Measurements from ENCODE around the gene ATP1A2. TPM values are rescaled to one million over a fixed set of nuclear protein-coding genes. Genes with fewer than 3 reads are reported as not detected.
A peak's percentile ranks its signal among the peaks of the same experiment; 100 is the strongest.
"Not testable (repeated sequence)": the region's sequence is repeated elsewhere in the genome, so short reads cannot be mapped to it uniquely, and the experiment has no call there.

ATP1A2 gene
- total RNA-seq, 1 donor from 2014 or later = 147 TPM

- DNase-seq (ENCODE audit: low spot score) = no peak
- intact Hi-C loops (cut with DNase I) = no loop called here
These were observed 1.7 kb downstream of the ATP1A2 start for GRCh38 chr1:160117300-160117699.

- intact Hi-C loops (cut with DNase I) = no loop called here
- no peak for DNase-seq (ENCODE audit: low spot score)
These were observed 2.2 kb downstream of the ATP1A2 start for GRCh38 chr1:160117709-160118183.

- intact Hi-C loops (cut with DNase I) = no loop called here
- no peak for DNase-seq (ENCODE audit: low spot score)
These were observed 3.4 kb downstream of the ATP1A2 start for GRCh38 chr1:160118928-160119327.

GRCh38 chr1:160120797-160121196 lies 5.2 kb downstream of the ATP1A2 start:
- no peak for DNase-seq (ENCODE audit: low spot score)
- intact Hi-C loops (cut with DNase I) = no loop called here

GRCh38 chr1:160121388-160121787 lies 5.8 kb downstream of the ATP1A2 start:
- intact Hi-C loops (cut with DNase I) = no loop called here
- no peak for DNase-seq (ENCODE audit: low spot score)

GRCh38 chr1:160122978-160123495 lies 7.5 kb downstream of the ATP1A2 start:
- no peak for DNase-seq (ENCODE audit: low spot score)
- intact Hi-C loops (cut with DNase I) = no loop called here

GRCh38 chr1:160123726-160124125 lies 8.2 kb downstream of the ATP1A2 start:
- intact Hi-C loops (cut with DNase I) = no loop called here

GRCh38 chr1:160124705-160125478 lies 9.3 kb downstream of the ATP1A2 start:
- intact Hi-C loops (cut with DNase I) = no loop called here
- DNase-seq (ENCODE audit: low spot score) = peak; percentile 69

More at GRCh38 chr1:160123726-160124125, 8.2 kb downstream of the ATP1A2 start:
- DNase-seq (ENCODE audit: low spot score) = no peak

GRCh38 chr1:160125746-160126145 lies 10.2 kb downstream of the ATP1A2 start:
- intact Hi-C loops (cut with DNase I) = no loop called here
- peak; percentile 33 for DNase-seq (ENCODE audit: low spot score)

GRCh38 chr1:160126342-160126741 lies 10.8 kb downstream of the ATP1A2 start:
- intact Hi-C loops (cut with DNase I) = not testable (repeated sequence)
- peak; percentile 26 for DNase-seq (ENCODE audit: low spot score)

- DNase-seq (ENCODE audit: low spot score) = peak; percentile 76
- intact Hi-C loops (cut with DNase I) = no loop called here
These were observed 11.8 kb downstream of the ATP1A2 start for GRCh38 chr1:160127381-160127780.

- intact Hi-C loops (cut with DNase I) = no loop called here
- peak; percentile 70 for DNase-seq (ENCODE audit: low spot score)
These were observed 12.4 kb downstream of the ATP1A2 start for GRCh38 chr1:160127865-160128523.

GRCh38 chr1:160128636-160129035 lies 13.1 kb downstream of the ATP1A2 start:
- intact Hi-C loops (cut with DNase I) = no loop called here
- DNase-seq (ENCODE audit: low spot score) = peak; percentile 65

GRCh38 chr1:160129046-160129445 lies 13.5 kb downstream of the ATP1A2 start:
- peak; percentile 67 for DNase-seq (ENCODE audit: low spot score)
- intact Hi-C loops (cut with DNase I) = no loop called here

- peak; percentile 29 for DNase-seq (ENCODE audit: low spot score)
- intact Hi-C loops (cut with DNase I) = no loop called here
These were observed 14.0 kb downstream of the ATP1A2 start for GRCh38 chr1:160129558-160129957.

GRCh38 chr1:160129966-160130365 lies 14.4 kb downstream of the ATP1A2 start:
- intact Hi-C loops (cut with DNase I) = no loop called here
- DNase-seq (ENCODE audit: low spot score) = peak; percentile 68

- intact Hi-C loops (cut with DNase I) = no loop called here
- DNase-seq (ENCODE audit: low spot score) = peak; percentile 74
These were observed 14.9 kb downstream of the ATP1A2 start for GRCh38 chr1:160130486-160130885.

- no peak for DNase-seq (ENCODE audit: low spot score)
- intact Hi-C loops (cut with DNase I) = no loop called here
These were observed 15.4 kb downstream of the ATP1A2 start for GRCh38 chr1:160130939-160131338.

- peak; percentile 77 for DNase-seq (ENCODE audit: low spot score)
- intact Hi-C loops (cut with DNase I) = no loop called here
These were observed 16.4 kb downstream of the ATP1A2 start for GRCh38 chr1:160131803-160132565.
